WTC11 (cell line): ENCODE results near the gene SRPRA. TPM values are rescaled to one million over a fixed set of nuclear protein-coding genes. Genes with fewer than 3 reads are reported as not detected.

Experiments used
- ATAC-seq: fragments of 200-7000 bp; cut with Tn5 transposase; 2 replicates; pipeline ENCODE4 v1.10.0; 2021; ENCODE audit warnings: mild to moderate bottlenecking, moderate library complexity
- CTCF ChIA-PET: fragments of 300-600 bp; sonication (Branson Sonifier 250); formaldehyde crosslinking; loops from one replicate; lab custom pipeline; 2021; ENCODE audit warnings: antibody characterized with exemption; lab: Charles Lee
- POLR2A ChIA-PET: fragments of 350-600 bp; sonication (Branson Sonifier 250); formaldehyde crosslinking; loops from one replicate; lab custom pipeline; 2021; ENCODE audit warnings: antibody characterized with exemption; lab: Charles Lee
- DNase-seq: peaks from one replicate; pipeline ENCODE4 v3.0.0; 2021; ENCODE audit warnings: low spot score
- H3K27ac Mint-ChIP-seq: 2 replicates; pipeline ENCODE4 v1.8.0; 2021; ENCODE audit warnings: mixed read lengths
- H3K27me3 Mint-ChIP-seq: 2 replicates; pipeline ENCODE4 v1.8.0; 2021; ENCODE audit warnings: low read depth, mild to moderate bottlenecking, moderate library complexity, mixed read lengths
- H3K36me3 Mint-ChIP-seq: 2 replicates; pipeline ENCODE4 v1.8.0; 2021; ENCODE audit warnings: mixed read lengths
- H3K4me1 Mint-ChIP-seq: 2 replicates; pipeline ENCODE4 v1.8.0; 2022; ENCODE audit warnings: mixed read lengths
- H3K4me3 Mint-ChIP-seq: 2 replicates; pipeline ENCODE4 v1.8.0; 2021; ENCODE audit warnings: mild to moderate bottlenecking, moderate library complexity, mixed read lengths
- H3K9me3 Mint-ChIP-seq: 2 replicates; pipeline ENCODE4 v1.8.0; 2021; ENCODE audit warnings: mixed read lengths
- ATF1 ChIP-seq: sonication (generic); formaldehyde crosslinking; IDR thresholded peaks from 2 replicates; pipeline ENCODE4 v1.8.1; 2023; ENCODE audit warnings: mild to moderate bottlenecking, moderate library complexity, missing genetic modification reagents
- ATF6 ChIP-seq: sonication (generic); formaldehyde crosslinking; IDR thresholded peaks from 2 replicates; pipeline ENCODE4 v1.8.1; 2023; ENCODE audit warnings: mild to moderate bottlenecking, missing genetic modification reagents
- FOXP1 ChIP-seq: sonication (generic); formaldehyde crosslinking; IDR thresholded peaks from 2 replicates; pipeline ENCODE4 v1.8.0; 2022; ENCODE audit warnings: missing genetic modification reagents, mild to moderate bottlenecking, moderate library complexity, borderline replicate concordance
- GABPB1 ChIP-seq: sonication (generic); formaldehyde crosslinking; IDR thresholded peaks from 2 replicates; pipeline ENCODE4 v1.8.1; 2023; ENCODE audit warnings: mild to moderate bottlenecking, missing genetic modification reagents
- GTF2I ChIP-seq: fragments of 250-450 bp; sonication (Bioruptor Pico); conservative IDR thresholded peaks from 2 replicates; pipeline ENCODE4 v1.4.0; 2021; ENCODE audit warnings: mild to moderate bottlenecking
- HMGA2 ChIP-seq: fragments of 250-450 bp; sonication (Bioruptor Pico); IDR thresholded peaks from 2 replicates; pipeline ENCODE4 v1.4.0; 2021; ENCODE audit warnings: mild to moderate bottlenecking, moderate library complexity
- MLX ChIP-seq: sonication (generic); formaldehyde crosslinking; IDR thresholded peaks from 2 replicates; pipeline ENCODE4 v1.8.1; 2023; ENCODE audit warnings: mild to moderate bottlenecking, missing genetic modification reagents, moderate library complexity
- NFE2L1 ChIP-seq: sonication (generic); formaldehyde crosslinking; IDR thresholded peaks from 2 replicates; pipeline ENCODE4 v1.8.1; 2023; ENCODE audit warnings: missing genetic modification reagents
- NR3C1 ChIP-seq: sonication (generic); formaldehyde crosslinking; conservative IDR thresholded peaks from 2 replicates; pipeline ENCODE4 v1.8.1; 2023; ENCODE audit warnings: low read depth, mild to moderate bottlenecking, missing genetic modification reagents
- OVOL2 ChIP-seq: fragments of 250-450 bp; sonication (Bioruptor Pico); IDR thresholded peaks from 2 replicates; pipeline ENCODE4 v1.9.0; 2021; ENCODE audit warnings: mild to moderate bottlenecking, borderline replicate concordance
- PRDM15 ChIP-seq: sonication (generic); formaldehyde crosslinking; IDR thresholded peaks from 2 replicates; pipeline ENCODE4 v1.8.0; 2022; ENCODE audit warnings: missing genetic modification reagents
- PRRX2 ChIP-seq: fragments of 250-450 bp; sonication (Bioruptor Pico); IDR thresholded peaks from 2 replicates; pipeline ENCODE4 v1.8.0; 2021; ENCODE audit warnings: mild to moderate bottlenecking
- RORB ChIP-seq: fragments of 250-450 bp; sonication (Bioruptor Pico); IDR thresholded peaks from 2 replicates; pipeline ENCODE4 v1.9.0; 2021; ENCODE audit warnings: mild to moderate bottlenecking
- SMAD4 ChIP-seq: sonication (generic); formaldehyde crosslinking; IDR thresholded peaks from 2 replicates; pipeline ENCODE4 v1.8.0; 2022; ENCODE audit warnings: mild to moderate bottlenecking, missing genetic modification reagents
- SP1 ChIP-seq: sonication (generic); formaldehyde crosslinking; conservative IDR thresholded peaks from 2 replicates; pipeline ENCODE4 v1.8.1; 2022; ENCODE audit warnings: missing genetic modification reagents
- TP53 ChIP-seq: sonication (generic); formaldehyde crosslinking; IDR thresholded peaks from 2 replicates; pipeline ENCODE4 v1.8.1; 2023; ENCODE audit warnings: mild to moderate bottlenecking, missing genetic modification reagents
- total RNA-seq: library from RNA; stranded (reverse); gene quantifications from 3 replicates; pipeline ENCODE4 v1.2.3, GENCODE V29; 2021
- TF ChIP-seq, protein P1 (sequence below): fragments of 250-450 bp; sonication (Bioruptor Pico); IDR thresholded peaks from 2 replicates; pipeline ENCODE4 v1.9.0; 2021; ENCODE audit warnings: mild to moderate bottlenecking
- TF ChIP-seq, protein P2 (sequence below): fragments of 200-600 bp; IDR thresholded peaks from 2 replicates; pipeline ENCODE4 v1.8.0; 2022; ENCODE audit warnings: antibody characterized with exemption
- TF ChIP-seq, protein P3 (sequence below): sonication (generic); formaldehyde crosslinking; IDR thresholded peaks from 2 replicates; pipeline ENCODE4 v1.8.0; 2023; ENCODE audit warnings: missing genetic modification reagents
- TF ChIP-seq, protein P4 (sequence below): sonication (generic); formaldehyde crosslinking; IDR thresholded peaks from 2 replicates; pipeline ENCODE4 v1.8.0; 2022; ENCODE audit warnings: mild to moderate bottlenecking, missing genetic modification reagents
- TF ChIP-seq, protein P5 (sequence below): sonication (generic); formaldehyde crosslinking; IDR thresholded peaks from 2 replicates; pipeline ENCODE4 v1.8.0; 2022; ENCODE audit warnings: mild to moderate bottlenecking, missing genetic modification reagents

Gene SRPRA
- total RNA-seq, 1 experiment from 2014 or later, result 64.7 TPM

DNA sequence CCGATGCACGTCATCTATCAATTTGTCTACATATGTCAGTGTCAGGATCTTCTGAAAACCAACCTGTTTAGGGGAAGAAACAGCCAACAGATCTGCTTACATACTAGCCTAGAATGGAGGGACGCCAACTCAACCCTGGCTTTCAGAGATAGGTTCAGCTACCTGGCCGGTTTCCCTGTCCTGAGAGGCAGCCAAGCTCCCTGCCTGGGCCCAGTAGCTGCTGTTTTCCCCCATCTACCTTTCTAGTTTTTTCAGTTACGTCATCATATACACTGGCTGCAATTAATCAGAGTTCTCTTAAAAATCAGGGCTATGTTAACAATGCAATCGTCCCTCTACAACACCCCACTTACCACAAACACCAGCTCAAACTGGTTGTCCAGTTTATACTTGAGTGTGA is 1.0 kb downstream of the SRPRA start (continued):
- TF ChIP-seq TP53 (CRISPR knock-in tag), result no peak
- TF ChIP-seq FOXP1, result no peak

- peak overlapping the region; percentile 17; the same call in 1 of the 2 replicates for H3K4me3 Mint-ChIP-seq
- ATAC-seq, result no peak
Observed at GRCh38 chr11:126265811-126266210, 2.9 kb downstream of the SRPRA start.

DNA sequence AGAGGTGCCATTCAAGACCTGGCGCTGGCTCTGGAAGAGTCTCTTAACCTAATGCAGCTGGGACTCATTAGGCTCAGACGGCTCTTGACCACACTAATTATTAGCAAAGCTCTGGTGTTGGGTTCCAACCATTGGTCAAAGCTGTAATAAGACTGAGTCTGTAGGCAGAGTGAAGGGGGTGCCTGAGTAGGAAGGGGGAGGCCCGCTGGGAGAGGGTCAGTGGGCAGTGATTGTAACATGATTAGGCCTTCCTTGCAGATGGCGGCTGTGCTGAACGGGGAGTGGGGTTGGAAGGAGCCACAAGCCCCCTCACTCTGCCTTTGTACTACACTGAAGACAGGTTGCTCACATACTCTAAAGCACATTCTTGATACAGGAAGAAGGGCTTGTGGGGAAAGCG is 5.2 kb downstream of the SRPRA start:
- no peaks in the 10 kb centered on the region for H3K9me3 Mint-ChIP-seq
- CTCF ChIA-PET, result no interaction called here
- TF ChIP-seq PRRX2 (CRISPR knock-in tag), result no peak
- no peak for TF ChIP-seq NFE2L1
- TF ChIP-seq, protein P1, sequence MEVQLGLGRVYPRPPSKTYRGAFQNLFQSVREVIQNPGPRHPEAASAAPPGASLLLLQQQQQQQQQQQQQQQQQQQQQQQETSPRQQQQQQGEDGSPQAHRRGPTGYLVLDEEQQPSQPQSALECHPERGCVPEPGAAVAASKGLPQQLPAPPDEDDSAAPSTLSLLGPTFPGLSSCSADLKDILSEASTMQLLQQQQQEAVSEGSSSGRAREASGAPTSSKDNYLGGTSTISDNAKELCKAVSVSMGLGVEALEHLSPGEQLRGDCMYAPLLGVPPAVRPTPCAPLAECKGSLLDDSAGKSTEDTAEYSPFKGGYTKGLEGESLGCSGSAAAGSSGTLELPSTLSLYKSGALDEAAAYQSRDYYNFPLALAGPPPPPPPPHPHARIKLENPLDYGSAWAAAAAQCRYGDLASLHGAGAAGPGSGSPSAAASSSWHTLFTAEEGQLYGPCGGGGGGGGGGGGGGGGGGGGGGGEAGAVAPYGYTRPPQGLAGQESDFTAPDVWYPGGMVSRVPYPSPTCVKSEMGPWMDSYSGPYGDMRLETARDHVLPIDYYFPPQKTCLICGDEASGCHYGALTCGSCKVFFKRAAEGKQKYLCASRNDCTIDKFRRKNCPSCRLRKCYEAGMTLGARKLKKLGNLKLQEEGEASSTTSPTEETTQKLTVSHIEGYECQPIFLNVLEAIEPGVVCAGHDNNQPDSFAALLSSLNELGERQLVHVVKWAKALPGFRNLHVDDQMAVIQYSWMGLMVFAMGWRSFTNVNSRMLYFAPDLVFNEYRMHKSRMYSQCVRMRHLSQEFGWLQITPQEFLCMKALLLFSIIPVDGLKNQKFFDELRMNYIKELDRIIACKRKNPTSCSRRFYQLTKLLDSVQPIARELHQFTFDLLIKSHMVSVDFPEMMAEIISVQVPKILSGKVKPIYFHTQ (CRISPR knock-in tag), result no peak
- TF ChIP-seq ATF6, result no peak
- TF ChIP-seq, protein P2, sequence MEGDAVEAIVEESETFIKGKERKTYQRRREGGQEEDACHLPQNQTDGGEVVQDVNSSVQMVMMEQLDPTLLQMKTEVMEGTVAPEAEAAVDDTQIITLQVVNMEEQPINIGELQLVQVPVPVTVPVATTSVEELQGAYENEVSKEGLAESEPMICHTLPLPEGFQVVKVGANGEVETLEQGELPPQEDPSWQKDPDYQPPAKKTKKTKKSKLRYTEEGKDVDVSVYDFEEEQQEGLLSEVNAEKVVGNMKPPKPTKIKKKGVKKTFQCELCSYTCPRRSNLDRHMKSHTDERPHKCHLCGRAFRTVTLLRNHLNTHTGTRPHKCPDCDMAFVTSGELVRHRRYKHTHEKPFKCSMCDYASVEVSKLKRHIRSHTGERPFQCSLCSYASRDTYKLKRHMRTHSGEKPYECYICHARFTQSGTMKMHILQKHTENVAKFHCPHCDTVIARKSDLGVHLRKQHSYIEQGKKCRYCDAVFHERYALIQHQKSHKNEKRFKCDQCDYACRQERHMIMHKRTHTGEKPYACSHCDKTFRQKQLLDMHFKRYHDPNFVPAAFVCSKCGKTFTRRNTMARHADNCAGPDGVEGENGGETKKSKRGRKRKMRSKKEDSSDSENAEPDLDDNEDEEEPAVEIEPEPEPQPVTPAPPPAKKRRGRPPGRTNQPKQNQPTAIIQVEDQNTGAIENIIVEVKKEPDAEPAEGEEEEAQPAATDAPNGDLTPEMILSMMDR, result no peak
- TF ChIP-seq GTF2I (CRISPR knock-in tag), result no peak
- no peak for TF ChIP-seq RORB (CRISPR knock-in tag)
- TF ChIP-seq OVOL2 (CRISPR knock-in tag), result no peak
- TF ChIP-seq, protein P3, sequence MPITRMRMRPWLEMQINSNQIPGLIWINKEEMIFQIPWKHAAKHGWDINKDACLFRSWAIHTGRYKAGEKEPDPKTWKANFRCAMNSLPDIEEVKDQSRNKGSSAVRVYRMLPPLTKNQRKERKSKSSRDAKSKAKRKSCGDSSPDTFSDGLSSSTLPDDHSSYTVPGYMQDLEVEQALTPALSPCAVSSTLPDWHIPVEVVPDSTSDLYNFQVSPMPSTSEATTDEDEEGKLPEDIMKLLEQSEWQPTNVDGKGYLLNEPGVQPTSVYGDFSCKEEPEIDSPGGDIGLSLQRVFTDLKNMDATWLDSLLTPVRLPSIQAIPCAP (CRISPR knock-in tag), result no peak
- TF ChIP-seq NR3C1 (CRISPR knock-in tag), result no peak
- no peak for TF ChIP-seq SMAD4
- TF ChIP-seq GABPB1 (CRISPR knock-in tag), result no peak
- no peak for TF ChIP-seq PRDM15 (CRISPR knock-in tag)
- TF ChIP-seq, protein P4, sequence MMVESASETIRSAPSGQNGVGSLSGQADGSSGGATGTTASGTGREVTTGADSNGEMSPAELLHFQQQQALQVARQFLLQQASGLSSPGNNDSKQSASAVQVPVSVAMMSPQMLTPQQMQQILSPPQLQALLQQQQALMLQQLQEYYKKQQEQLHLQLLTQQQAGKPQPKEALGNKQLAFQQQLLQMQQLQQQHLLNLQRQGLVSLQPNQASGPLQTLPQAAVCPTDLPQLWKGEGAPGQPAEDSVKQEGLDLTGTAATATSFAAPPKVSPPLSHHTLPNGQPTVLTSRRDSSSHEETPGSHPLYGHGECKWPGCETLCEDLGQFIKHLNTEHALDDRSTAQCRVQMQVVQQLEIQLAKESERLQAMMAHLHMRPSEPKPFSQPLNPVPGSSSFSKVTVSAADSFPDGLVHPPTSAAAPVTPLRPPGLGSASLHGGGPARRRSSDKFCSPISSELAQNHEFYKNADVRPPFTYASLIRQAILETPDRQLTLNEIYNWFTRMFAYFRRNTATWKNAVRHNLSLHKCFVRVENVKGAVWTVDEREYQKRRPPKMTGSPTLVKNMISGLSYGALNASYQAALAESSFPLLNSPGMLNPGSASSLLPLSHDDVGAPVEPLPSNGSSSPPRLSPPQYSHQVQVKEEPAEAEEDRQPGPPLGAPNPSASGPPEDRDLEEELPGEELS, result no peak
- no peak for TF ChIP-seq ATF1

More at GRCh38 chr11:126265811-126266210, 2.9 kb downstream of the SRPRA start:
- Mint-ChIP-seq H3K36me3 (peaks cover 59% of the 10 kb centered on the region), H3K27ac (no peak overlapping the region), H3K27me3 (no peaks in the 10 kb centered on the region), H3K4me1 (peaks cover 15% of the 10 kb centered on the region), H3K9me3 (no peaks in the 10 kb centered on the region)
- TF ChIP-seq MLX (CRISPR knock-in tag) (no peak), SP1 (no peak), HMGA2 (CRISPR knock-in tag) (no peak)
- TF ChIP-seq, protein P5, sequence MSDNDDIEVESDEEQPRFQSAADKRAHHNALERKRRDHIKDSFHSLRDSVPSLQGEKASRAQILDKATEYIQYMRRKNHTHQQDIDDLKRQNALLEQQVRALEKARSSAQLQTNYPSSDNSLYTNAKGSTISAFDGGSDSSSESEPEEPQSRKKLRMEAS (CRISPR knock-in tag), result no peak
- CTCF ChIA-PET, result no interaction called here
- DNase-seq, result no peak
- POLR2A ChIA-PET, result no interaction called here

More for the DNA sequence above, 5.2 kb downstream of the SRPRA start:
- POLR2A ChIA-PET, result no interaction called here
- DNase-seq (no peak), ATAC-seq (no peak)
- Mint-ChIP-seq H3K36me3 (peaks cover 65% of the 10 kb centered on the region), H3K4me1 (peaks cover 5% of the 10 kb centered on the region), H3K27ac (no peak overlapping the region), H3K4me3 (no peak overlapping the region), H3K27me3 (no peaks in the 10 kb centered on the region)
